Measurements from ENCODE around the gene PMM1.

DNA sequence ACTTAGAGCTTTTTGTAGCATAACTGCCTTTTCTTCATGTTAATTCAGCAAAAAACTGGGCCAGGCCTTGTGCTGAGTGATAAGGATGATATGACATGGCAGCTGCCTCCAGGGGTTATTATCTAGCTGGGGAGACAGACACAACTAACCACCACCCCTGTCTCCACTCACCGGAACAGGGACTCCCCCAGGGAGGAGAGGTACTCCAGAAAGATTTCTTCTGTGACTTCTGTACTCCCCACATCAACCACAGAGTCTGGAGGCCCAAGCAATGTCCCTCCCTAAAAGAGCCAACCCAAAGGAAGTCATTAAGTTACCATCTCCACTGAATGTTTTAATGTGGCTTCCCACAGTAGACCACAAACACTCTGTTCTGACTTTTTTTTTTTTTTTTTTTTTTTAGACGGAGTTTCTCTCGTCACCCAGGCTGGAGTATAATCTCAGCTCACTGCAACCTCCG is 14.3 kb upstream of the PMM1 start:
- TF ChIP-seq, protein P1, sequence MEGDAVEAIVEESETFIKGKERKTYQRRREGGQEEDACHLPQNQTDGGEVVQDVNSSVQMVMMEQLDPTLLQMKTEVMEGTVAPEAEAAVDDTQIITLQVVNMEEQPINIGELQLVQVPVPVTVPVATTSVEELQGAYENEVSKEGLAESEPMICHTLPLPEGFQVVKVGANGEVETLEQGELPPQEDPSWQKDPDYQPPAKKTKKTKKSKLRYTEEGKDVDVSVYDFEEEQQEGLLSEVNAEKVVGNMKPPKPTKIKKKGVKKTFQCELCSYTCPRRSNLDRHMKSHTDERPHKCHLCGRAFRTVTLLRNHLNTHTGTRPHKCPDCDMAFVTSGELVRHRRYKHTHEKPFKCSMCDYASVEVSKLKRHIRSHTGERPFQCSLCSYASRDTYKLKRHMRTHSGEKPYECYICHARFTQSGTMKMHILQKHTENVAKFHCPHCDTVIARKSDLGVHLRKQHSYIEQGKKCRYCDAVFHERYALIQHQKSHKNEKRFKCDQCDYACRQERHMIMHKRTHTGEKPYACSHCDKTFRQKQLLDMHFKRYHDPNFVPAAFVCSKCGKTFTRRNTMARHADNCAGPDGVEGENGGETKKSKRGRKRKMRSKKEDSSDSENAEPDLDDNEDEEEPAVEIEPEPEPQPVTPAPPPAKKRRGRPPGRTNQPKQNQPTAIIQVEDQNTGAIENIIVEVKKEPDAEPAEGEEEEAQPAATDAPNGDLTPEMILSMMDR (IDR thresholded peaks at IDR 0.05) = no peak
- TF ChIP-seq POLR2A (IDR thresholded peaks at IDR 0.05) = no peak
